Neural progenitor cell (in vitro differentiated cells): Measurements from ENCODE around the gene EXOC7. TPM values are rescaled to one million over a fixed set of nuclear protein-coding genes. Genes with fewer than 3 reads are reported as not detected.

Experiments used
- DNase-seq: peaks from one replicate; pipeline ENCODE4 v3.0.0-alpha.2; 2016; ENCODE audit warnings: low spot score
- H2AFZ ChIP-seq: fragments of 200-600 bp; sonication (generic); replicated peaks from 2 replicates; pipeline ENCODE4 v1.6.1; 2016; ENCODE audit warnings: antibody characterized with exemption
- H3F3A ChIP-seq: fragments of 200-600 bp; sonication (generic); 2 replicates; pipeline ENCODE4 v1.6.1; 2016; ENCODE audit warnings: antibody characterized with exemption, low read depth
- H3K27ac ChIP-seq: fragments of 200-600 bp; sonication (generic); 2 replicates; pipeline ENCODE4 v1.5.1; 2016; ENCODE audit warnings: mild to moderate bottlenecking
- H3K27me3 ChIP-seq: fragments of 200-600 bp; sonication (generic); 2 replicates; pipeline ENCODE4 v1.6.1; 2016; ENCODE audit warnings: mild to moderate bottlenecking, moderate library complexity
- H3K36me3 ChIP-seq: fragments of 200-600 bp; sonication (generic); 2 replicates; pipeline ENCODE4 v1.5.1; 2016
- H3K4me1 ChIP-seq: fragments of 200-600 bp; sonication (generic); 2 replicates; pipeline ENCODE4 v1.6.1; 2016; ENCODE audit warnings: mixed run types
- H3K4me2 ChIP-seq: fragments of 200-600 bp; sonication (generic); 2 replicates; pipeline ENCODE4 v1.6.1; 2016
- H3K4me3 ChIP-seq: fragments of 200-600 bp; sonication (generic); 2 replicates; pipeline ENCODE4 v1.5.1; 2016
- H3K79me2 ChIP-seq: fragments of 200-600 bp; sonication (generic); 2 replicates; pipeline ENCODE4 v1.6.1; 2016; ENCODE audit warnings: low read depth
- H3K9ac ChIP-seq: fragments of 200-600 bp; sonication (generic); 2 replicates; pipeline ENCODE4 v1.6.1; 2016
- H3K9me3 ChIP-seq: fragments of 200-600 bp; sonication (generic); 2 replicates; pipeline ENCODE4 v1.5.1; 2016; ENCODE audit warnings: low read depth
- H4K20me1 ChIP-seq: fragments of 200-600 bp; sonication (generic); 2 replicates; pipeline ENCODE4 v1.6.1; 2016; ENCODE audit warnings: low read depth
- H3K27ac Mint-ChIP-seq: 3 replicates; pipeline ENCODE4 v1.8.0; 2021; ENCODE audit warnings: mixed read lengths
- H3K27me3 Mint-ChIP-seq: 2 replicates; pipeline ENCODE4 v1.8.0; 2022; ENCODE audit warnings: low read depth, mild to moderate bottlenecking, inconsistent platforms, moderate library complexity, mixed read lengths; ENCODE audit not compliant: insufficient read depth
- H3K36me3 Mint-ChIP-seq: 3 replicates; pipeline ENCODE4 v1.8.0; 2021; ENCODE audit warnings: mixed read lengths
- H3K4me1 Mint-ChIP-seq: 3 replicates; pipeline ENCODE4 v1.8.0; 2021; ENCODE audit warnings: mixed read lengths
- H3K4me3 Mint-ChIP-seq: 3 replicates; pipeline ENCODE4 v1.8.0; 2021; ENCODE audit warnings: mild to moderate bottlenecking, moderate library complexity, mixed read lengths
- H3K9me3 Mint-ChIP-seq: 3 replicates; pipeline ENCODE4 v1.8.0; 2020; ENCODE audit warnings: mixed read lengths
- EZH2 ChIP-seq: fragments of 200-600 bp; sonication (generic); IDR thresholded peaks from 2 replicates; pipeline ENCODE4 v1.6.1; 2017; ENCODE audit warnings: antibody characterized with exemption, mild to moderate bottlenecking, moderate library complexity
- EZH2phosphoT487 ChIP-seq: fragments of 200-600 bp; sonication (generic); IDR thresholded peaks from 2 replicates; pipeline ENCODE4 v1.6.1; 2017; ENCODE audit warnings: antibody characterized with exemption
- total RNA-seq: library from RNA; depleted of rRNA; stranded (reverse); fragments of >200 nt; gene quantifications from 2 replicates; pipeline ENCODE4 v1.2.3, GENCODE V29; 2015; ENCODE audit warnings: low replicate concordance
- TF ChIP-seq, protein P1 (sequence below): fragments of 200-600 bp; sonication (generic); IDR thresholded peaks from 2 replicates; pipeline ENCODE4 v1.5.1; 2017; ENCODE audit warnings: antibody characterized with exemption, mild to moderate bottlenecking

EXOC7 gene
- total RNA-seq, 1 donor from 2014 or later = 64.3 TPM

DNA sequence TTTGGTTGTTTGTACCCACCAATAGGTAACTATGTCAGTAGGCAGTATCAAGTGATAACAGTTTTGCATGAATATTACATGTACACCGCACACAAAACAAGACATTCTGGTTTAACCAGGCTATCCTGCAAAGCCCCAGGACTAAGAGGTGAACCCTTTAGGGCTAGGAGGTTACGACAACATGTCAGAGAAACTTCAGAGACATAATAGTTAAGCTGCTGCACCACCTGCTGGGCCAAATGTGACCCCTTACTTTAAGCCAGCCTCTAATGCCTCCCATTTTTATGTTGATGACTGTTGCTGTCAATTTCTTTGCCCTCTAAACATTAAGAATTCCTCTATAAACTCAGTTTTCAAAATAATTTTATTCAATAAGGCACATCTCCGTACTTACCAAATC lies 46.7 kb downstream of the EXOC7 start:
- Histone ChIP-seq H3F3A (peaks cover 10% of the 10 kb centered on the region), H3K4me3 (no peak overlapping the region), H3K9ac (no peak overlapping the region), H3K9me3 (no peaks in the 10 kb centered on the region), H3K36me3 (peaks cover 7% of the 10 kb centered on the region), H3K27me3 (no peaks in the 10 kb centered on the region), H2AFZ (no peak overlapping the region), H3K4me2 (no peak overlapping the region), H3K27ac (no peak overlapping the region), H3K4me1 (no peaks in the 10 kb centered on the region), H4K20me1 (peaks cover 2% of the 10 kb centered on the region), H3K79me2 (no peaks in the 10 kb centered on the region)
- H3K36me3 Mint-ChIP-seq = peaks cover 37% of the 10 kb centered on the region
- no peak overlapping the region for H3K4me3 Mint-ChIP-seq
- DNase-seq = no peak
- TF ChIP-seq EZH2phosphoT487 (no peak), EZH2 (no peak)
- TF ChIP-seq, protein P1, sequence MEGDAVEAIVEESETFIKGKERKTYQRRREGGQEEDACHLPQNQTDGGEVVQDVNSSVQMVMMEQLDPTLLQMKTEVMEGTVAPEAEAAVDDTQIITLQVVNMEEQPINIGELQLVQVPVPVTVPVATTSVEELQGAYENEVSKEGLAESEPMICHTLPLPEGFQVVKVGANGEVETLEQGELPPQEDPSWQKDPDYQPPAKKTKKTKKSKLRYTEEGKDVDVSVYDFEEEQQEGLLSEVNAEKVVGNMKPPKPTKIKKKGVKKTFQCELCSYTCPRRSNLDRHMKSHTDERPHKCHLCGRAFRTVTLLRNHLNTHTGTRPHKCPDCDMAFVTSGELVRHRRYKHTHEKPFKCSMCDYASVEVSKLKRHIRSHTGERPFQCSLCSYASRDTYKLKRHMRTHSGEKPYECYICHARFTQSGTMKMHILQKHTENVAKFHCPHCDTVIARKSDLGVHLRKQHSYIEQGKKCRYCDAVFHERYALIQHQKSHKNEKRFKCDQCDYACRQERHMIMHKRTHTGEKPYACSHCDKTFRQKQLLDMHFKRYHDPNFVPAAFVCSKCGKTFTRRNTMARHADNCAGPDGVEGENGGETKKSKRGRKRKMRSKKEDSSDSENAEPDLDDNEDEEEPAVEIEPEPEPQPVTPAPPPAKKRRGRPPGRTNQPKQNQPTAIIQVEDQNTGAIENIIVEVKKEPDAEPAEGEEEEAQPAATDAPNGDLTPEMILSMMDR = no peak
- no peak overlapping the region for H3K27ac Mint-ChIP-seq
- H3K27me3 Mint-ChIP-seq = peaks cover 3% of the 10 kb centered on the region
- H3K9me3 Mint-ChIP-seq = no peaks in the 10 kb centered on the region
- no peaks in the 10 kb centered on the region for H3K4me1 Mint-ChIP-seq

DNA sequence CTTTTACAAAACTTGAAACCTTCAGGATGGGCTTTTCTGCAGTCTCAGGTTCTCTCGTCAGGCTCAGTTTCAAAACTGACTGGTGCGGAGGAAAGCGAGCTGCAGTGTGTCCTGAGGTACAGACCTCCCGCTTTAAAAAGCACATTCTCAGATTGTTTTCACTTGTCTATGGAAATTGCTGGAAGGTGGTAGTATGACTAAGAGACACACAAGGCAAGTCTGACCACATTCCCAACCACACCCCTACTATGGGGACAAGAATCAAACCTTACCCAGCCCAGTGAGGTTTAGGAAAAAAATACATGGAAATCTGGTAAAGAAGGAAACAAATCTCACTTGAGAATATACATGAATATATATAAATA lies 49.5 kb downstream of the EXOC7 start:
- H3K4me2 ChIP-seq = no peak overlapping the region
- H3K4me3 ChIP-seq = no peak overlapping the region
- Mint-ChIP-seq H3K36me3 (peaks cover 39% of the 10 kb centered on the region), H3K4me1 (peaks cover 4% of the 10 kb centered on the region), H3K27me3 (no peaks in the 10 kb centered on the region), H3K4me3 (no peak overlapping the region), H3K9me3 (no peaks in the 10 kb centered on the region), H3K27ac (no peak overlapping the region)
- DNase-seq = no peak
- peaks cover 11% of the 10 kb centered on the region for H3K4me1 ChIP-seq
- TF ChIP-seq EZH2phosphoT487 = no peak
- no peak for TF ChIP-seq EZH2
- TF ChIP-seq, protein P1 = no peak
- no peaks in the 10 kb centered on the region for H3K79me2 ChIP-seq
- H3F3A ChIP-seq = peaks cover 26% of the 10 kb centered on the region
- H3K9me3 ChIP-seq = no peaks in the 10 kb centered on the region
- no peaks in the 10 kb centered on the region for H4K20me1 ChIP-seq
- no peaks in the 10 kb centered on the region for H3K27me3 ChIP-seq
- H3K36me3 ChIP-seq = peaks cover 7% of the 10 kb centered on the region
- no peak overlapping the region for H2AFZ ChIP-seq
- no peak overlapping the region for H3K27ac ChIP-seq
- no peak overlapping the region for H3K9ac ChIP-seq

DNA sequence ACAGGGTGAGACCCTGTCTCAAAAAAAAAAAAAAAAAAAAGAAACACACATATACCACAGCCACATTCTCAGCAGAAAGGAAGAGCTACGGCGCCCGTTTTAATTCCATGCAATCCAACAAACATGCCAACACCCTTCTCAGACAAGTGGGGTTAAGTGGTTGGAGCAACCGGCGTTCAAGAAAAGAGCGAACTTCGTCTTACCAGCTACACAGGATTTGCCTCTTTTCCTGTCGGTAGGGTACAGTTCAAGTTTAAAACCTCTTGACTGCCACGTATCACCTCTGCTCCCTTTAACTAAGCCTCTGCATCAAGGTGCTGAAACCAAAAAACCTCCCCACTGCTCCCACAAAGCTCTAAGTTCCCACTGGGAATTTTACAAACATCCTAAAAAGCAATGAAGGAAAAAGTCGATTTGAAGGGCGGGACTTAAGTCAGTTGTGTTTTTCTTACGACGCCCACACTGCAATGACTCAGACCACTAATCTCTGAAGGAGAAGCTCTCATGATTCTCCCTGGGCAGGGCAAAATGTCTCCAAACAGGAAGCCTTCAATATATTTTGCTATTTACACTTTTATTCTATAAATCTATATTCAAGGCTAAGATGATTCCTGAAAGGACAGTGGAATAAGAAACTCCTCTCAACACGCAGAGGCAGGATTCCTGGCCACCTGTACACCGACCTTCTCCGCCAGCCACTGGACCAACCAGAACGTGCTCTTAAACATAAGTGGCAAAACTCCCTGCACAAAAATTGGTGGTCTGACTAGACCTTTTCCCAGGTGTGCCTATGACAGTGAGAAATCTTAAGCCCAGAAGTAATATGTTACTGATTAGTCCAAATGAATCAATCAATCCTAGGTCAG lies 50.1 kb downstream of the EXOC7 start:
- H3K27me3 ChIP-seq = no peaks in the 10 kb centered on the region
- H3K27ac Mint-ChIP-seq = no peak overlapping the region

More for the DNA sequence above, 50.1 kb downstream of the EXOC7 start:
- TF ChIP-seq EZH2phosphoT487 = no peak
- TF ChIP-seq EZH2 = no peak
- TF ChIP-seq, protein P1 = no peak
- Histone ChIP-seq H3K9ac (no peak overlapping the region), H3K4me3 (no peak overlapping the region), H3K27ac (no peak overlapping the region), H3K4me2 (no peak overlapping the region), H3F3A (peaks cover 21% of the 10 kb centered on the region), H2AFZ (no peak overlapping the region), H3K36me3 (peaks cover 2% of the 10 kb centered on the region), H3K79me2 (no peaks in the 10 kb centered on the region), H3K4me1 (peaks cover 11% of the 10 kb centered on the region), H4K20me1 (no peaks in the 10 kb centered on the region), H3K9me3 (no peaks in the 10 kb centered on the region)
- H3K4me1 Mint-ChIP-seq = peaks cover 4% of the 10 kb centered on the region
- no peak for DNase-seq
- H3K27me3 Mint-ChIP-seq = no peaks in the 10 kb centered on the region
- peaks cover 36% of the 10 kb centered on the region for H3K36me3 Mint-ChIP-seq
- H3K4me3 Mint-ChIP-seq = no peak overlapping the region
- no peaks in the 10 kb centered on the region for H3K9me3 Mint-ChIP-seq
